ENCODE data around the gene ANKRD50.

The ANKRD50 gene

DNA sequence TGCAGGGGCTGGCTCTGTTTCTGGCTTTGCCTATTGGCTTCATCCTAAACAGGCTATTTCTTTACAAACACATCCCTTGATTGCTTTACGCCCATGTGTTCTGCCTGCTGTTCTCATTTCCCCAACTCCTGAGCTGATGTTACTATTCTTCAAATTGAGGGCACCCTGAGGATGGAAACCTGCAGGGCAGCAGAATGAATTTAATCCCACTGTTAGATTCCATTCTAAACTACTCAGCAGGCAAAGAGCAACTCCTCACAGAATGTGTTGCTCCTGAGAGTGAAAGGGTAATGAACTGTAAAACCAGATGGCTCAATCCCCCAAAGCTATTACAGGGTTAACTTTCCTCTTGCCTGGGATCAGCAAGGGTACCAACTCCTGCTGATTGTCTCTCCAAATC lies 75.7 kb downstream of the ANKRD50 start:
- no peak for DNase-seq (ENCODE audit: low read depth)

DNA sequence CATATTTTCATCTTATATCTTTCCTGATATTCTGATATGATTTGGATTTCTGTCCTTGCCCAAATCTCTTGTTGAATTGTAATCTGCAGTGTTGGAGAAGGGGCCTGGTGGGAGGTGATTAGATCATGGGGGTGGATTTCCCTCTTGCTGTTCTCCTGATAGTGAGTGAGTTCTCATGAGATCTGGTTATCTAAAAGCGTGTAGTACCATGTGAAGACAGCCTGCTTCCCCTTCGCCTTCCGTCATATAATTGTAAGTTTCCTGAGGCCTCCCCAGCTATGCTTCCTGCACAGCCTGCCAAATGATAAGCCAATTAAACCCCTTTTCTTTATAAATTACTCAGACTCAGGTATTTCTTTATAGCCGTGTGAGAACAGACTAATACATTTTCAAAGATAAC lies 77.2 kb downstream of the ANKRD50 start:
- DNase-seq (ENCODE audit: low read depth), result no peak

DNA sequence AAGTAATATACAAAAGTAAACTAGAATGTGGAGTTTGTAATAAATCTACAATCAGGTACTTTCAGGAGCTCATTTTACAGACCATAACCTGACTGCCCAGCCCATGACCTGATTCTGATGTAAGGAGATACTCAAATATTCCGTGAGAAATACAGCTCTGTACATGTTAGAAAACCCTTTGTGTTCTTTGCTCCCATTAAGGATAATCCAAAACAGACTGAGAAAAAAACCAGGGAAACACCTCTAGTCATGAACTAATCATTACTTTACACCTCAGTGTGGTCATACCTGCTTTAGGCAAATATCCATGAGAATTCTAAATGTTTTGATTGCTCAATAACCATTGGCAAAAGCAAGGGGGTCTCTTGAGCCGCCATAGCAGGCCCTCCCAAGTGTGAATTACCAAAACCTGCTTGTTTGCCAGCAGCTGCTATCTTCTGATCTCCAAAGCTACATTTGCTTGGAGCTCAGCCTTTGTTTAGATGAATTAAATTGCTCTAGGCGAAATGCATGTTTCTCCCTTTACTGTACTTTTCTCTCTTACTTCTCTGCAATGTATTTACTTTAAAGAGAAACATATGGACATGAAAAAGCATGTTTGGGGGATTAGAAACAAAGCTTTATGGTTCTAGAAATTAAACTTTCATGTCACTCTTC lies 79.1 kb downstream of the ANKRD50 start:
- DNase-seq (ENCODE audit: low read depth), result no peak

- DNase-seq (ENCODE audit: low read depth), result no peak
Measured at GRCh38 chr4:124632439-124632838, 80.1 kb downstream of the ANKRD50 start.

DNA sequence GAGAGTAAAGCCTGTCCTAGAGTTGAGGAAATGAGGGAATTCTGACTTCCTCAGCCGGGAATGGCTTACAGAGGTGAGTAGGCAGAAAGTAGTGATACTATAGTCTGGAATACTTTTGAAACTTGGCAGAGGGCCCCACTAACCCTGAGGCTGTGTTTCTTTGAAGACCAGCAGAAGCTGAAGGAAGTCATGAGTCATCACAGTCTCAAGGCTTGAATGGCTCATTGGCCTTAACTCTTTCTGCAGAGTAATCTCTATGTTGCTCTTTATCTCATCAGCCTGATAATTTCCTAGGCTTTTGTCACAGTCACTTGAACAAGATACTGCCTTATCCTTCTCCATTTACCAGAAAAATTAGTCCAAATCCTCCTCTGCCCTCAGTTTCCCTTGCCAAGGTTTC lies 80.8 kb downstream of the ANKRD50 start:
- DNase-seq (ENCODE audit: low read depth), result no peak

GRCh38 chr4:124629681-124630080 lies 82.9 kb downstream of the ANKRD50 start:
- no peak for DNase-seq (ENCODE audit: low read depth)
